ENCODE measurements around the gene GRIN1. TPM values are rescaled to one million over a fixed set of nuclear protein-coding genes. Genes with fewer than 3 reads are reported as not detected.

GRIN1 gene
- total RNA-seq, 2 donors from 2014 or later, result not detected

GRCh38 chr9:137107312-137107921, 31.5 kb upstream of the GRIN1 start:
- DNase-seq (ENCODE audit: low spot score), result no peak

GRCh38 chr9:137107982-137108381, 31.0 kb upstream of the GRIN1 start:
- DNase-seq (ENCODE audit: low spot score), result no peak
- Histone ChIP-seq H3K27me3 (no peaks in the 10 kb centered on the region), H3K9me3 (no peaks in the 10 kb centered on the region), H3K27ac (no peak overlapping the region), H3K4me1 (no peaks in the 10 kb centered on the region), H3K36me3 (peaks cover 87% of the 10 kb centered on the region), H3K4me3 (no peak overlapping the region)
- TF ChIP-seq, protein P1, sequence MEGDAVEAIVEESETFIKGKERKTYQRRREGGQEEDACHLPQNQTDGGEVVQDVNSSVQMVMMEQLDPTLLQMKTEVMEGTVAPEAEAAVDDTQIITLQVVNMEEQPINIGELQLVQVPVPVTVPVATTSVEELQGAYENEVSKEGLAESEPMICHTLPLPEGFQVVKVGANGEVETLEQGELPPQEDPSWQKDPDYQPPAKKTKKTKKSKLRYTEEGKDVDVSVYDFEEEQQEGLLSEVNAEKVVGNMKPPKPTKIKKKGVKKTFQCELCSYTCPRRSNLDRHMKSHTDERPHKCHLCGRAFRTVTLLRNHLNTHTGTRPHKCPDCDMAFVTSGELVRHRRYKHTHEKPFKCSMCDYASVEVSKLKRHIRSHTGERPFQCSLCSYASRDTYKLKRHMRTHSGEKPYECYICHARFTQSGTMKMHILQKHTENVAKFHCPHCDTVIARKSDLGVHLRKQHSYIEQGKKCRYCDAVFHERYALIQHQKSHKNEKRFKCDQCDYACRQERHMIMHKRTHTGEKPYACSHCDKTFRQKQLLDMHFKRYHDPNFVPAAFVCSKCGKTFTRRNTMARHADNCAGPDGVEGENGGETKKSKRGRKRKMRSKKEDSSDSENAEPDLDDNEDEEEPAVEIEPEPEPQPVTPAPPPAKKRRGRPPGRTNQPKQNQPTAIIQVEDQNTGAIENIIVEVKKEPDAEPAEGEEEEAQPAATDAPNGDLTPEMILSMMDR (IDR thresholded peaks at IDR 0.05), result no peak

More at GRCh38 chr9:137107312-137107921, 31.5 kb upstream of the GRIN1 start:
- Histone ChIP-seq H3K27me3 (no peaks in the 10 kb centered on the region), H3K27ac (no peak overlapping the region), H3K9me3 (no peaks in the 10 kb centered on the region), H3K4me1 (no peaks in the 10 kb centered on the region), H3K4me3 (no peak overlapping the region), H3K36me3 (peaks cover 93% of the 10 kb centered on the region)
- TF ChIP-seq, protein P1 (IDR thresholded peaks at IDR 0.05), result no peak

DNA sequence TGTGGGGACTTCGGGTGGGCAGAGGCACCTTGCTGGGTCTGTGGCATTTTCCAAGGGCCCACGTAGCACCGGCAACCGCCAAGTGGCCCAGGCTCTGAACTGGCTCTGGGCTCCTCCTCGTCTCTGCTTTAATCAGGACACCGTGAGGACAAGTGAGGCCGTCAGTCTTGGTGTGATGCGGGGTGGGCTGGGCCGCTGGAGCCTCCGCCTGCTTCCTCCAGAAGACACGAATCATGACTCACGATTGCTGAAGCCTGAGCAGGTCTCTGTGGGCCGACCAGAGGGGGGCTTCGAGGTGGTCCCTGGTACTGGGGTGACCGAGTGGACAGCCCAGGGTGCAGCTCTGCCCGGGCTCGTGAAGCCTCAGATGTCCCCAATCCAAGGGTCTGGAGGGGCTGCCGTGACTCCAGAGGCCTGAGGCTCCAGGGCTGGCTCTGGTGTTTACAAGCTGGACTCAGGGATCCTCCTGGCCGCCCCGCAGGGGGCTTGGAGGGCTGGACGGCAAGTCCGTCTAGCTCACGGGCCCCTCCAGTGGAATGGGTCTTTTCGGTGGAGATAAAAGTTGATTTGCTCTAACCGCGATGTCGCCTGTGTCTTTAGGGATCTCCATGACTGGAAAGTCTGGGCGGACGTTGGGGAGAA, 30.2 kb upstream of the GRIN1 start:
- no peak for DNase-seq (ENCODE audit: low spot score)
- Histone ChIP-seq H3K4me1 (peaks cover 0 to 6% of the 10 kb centered on the region in 2 donors), H3K27me3 (no peaks in the 10 kb centered on the region), H3K9me3 (no peaks in the 10 kb centered on the region), H3K27ac (no peak overlapping the region), H3K36me3 (peaks cover 80% of the 10 kb centered on the region), H3K4me3 (no peak overlapping the region)
- TF ChIP-seq, protein P1 (IDR thresholded peaks at IDR 0.05), result no peak

- no peak for DNase-seq (ENCODE audit: low spot score)
- H3K36me3 ChIP-seq, result peaks cover 73% of the 10 kb centered on the region
- no peak overlapping the region for H3K4me3 ChIP-seq
- TF ChIP-seq, protein P1 (IDR thresholded peaks at IDR 0.05), result no peak
- no peak overlapping the region for H3K27ac ChIP-seq
- peaks cover 0 to 7% of the 10 kb centered on the region in 2 donors for H3K4me1 ChIP-seq
- no peaks in the 10 kb centered on the region for H3K9me3 ChIP-seq
- no peaks in the 10 kb centered on the region for H3K27me3 ChIP-seq
Observed at GRCh38 chr9:137109250-137110146, 29.5 kb upstream of the GRIN1 start.

DNA sequence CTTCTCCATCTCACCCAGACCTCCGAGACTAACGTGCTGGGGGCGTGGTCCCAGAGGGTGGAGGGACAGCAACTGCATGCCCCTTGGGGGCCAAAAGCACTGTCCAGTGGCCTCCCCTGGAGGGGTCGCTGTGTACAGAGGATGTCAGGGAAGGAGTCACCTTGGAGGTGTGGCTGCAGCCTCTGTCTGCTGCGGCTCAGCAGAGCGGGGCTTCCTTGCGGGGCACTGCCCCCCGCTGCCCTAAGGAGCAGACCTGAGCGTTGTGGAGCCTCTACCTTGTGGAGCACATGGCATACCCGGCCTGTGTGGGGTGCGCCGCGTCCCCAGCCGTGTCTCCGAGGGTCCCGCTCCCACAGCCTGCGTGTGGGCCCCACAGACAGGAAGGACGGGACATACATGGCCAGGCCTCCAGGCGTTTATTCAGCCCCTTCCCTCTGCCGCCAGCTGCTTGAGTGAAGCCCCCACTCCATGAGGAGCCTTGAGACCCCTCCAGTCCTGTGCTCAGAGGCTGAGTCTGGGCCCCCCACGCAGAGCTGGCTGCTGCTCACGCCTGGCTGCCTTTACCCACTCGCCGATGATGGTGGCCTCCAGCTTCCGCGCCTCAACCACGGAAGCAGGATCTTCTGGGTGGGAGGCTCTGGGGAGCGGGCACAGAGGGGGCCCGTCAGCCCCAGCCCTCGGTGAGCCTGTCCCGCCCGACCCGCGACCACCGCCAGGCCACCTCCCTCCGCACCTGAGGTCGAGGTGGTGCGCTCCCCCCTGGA, 28.6 kb upstream of the GRIN1 start:
- no peaks in the 10 kb centered on the region for H3K9me3 ChIP-seq
- no peak overlapping the region for H3K4me3 ChIP-seq
- H3K27me3 ChIP-seq, result no peaks in the 10 kb centered on the region
- H3K27ac ChIP-seq, result no peak overlapping the region
- H3K4me1 ChIP-seq, result peaks cover 0 to 14% of the 10 kb centered on the region in 2 donors
- DNase-seq (ENCODE audit: low spot score), result no peak
- TF ChIP-seq, protein P1 (IDR thresholded peaks at IDR 0.05), result no peak
- peaks cover 66% of the 10 kb centered on the region for H3K36me3 ChIP-seq

All from right atrium auricular region (tissue), 2 donors.